ENCODE results near the gene VPS51. TPM values are rescaled to one million over a fixed set of nuclear protein-coding genes. Genes with fewer than 3 reads are reported as not detected.
A peak's percentile ranks its signal among the peaks of the same experiment; 100 is the strongest.

VPS51 gene
- total and polyA plus RNA-seq, 10 of the 15 experiments (the other 5 are each of a cell fraction or from before 2014, with no cell fraction given) = 1.5 to 279 (median 53.2) TPM

GRCh38 chr11:65083834-65084597 lies 12.0 kb upstream of the VPS51 start, which contains the start of the genes CDCA5 and ZFPL1 (continued):
- TF ChIP-seq ZBTB11 (CRISPR knock-in tag; IDR thresholded peaks at IDR 0.05) = peak; percentile 45; the same call in 1 of the 2 replicates

GRCh38 chr11:65084598-65085375 lies 11.2 kb upstream of the VPS51 start:
- 47% methylated on average over 23 of the region's 23 CpGs for WGBS (ENCODE audit: insufficient coverage, insufficient replicate concordance, low lambda C conversion rate, missing lambda C conversion rate)
- intact Hi-C loops (cut with micrococcal nuclease; ENCODE audit: unreplicated experiment) (loop anchor here (2.0 kb wide), 1 partner anchor 72 kb away; no protein-coding TSS in a partner anchor), in situ Hi-C loops (cut with MboI) (no loop called here)
- Histone ChIP-seq H3K4me2 (ENCODE audit: control insufficient read depth, insufficient read depth) (peak overlapping the region; percentile 68), H3K4me1 (ENCODE audit: control insufficient read depth, insufficient read depth, low read length) (peaks cover 18% of the 10 kb centered on the region), H3K9me3 (replicated peaks; ENCODE audit: control insufficient read depth, insufficient read depth, low read length) (no peaks in the 10 kb centered on the region), H2AFZ (ENCODE audit: control insufficient read depth, low read depth, low read length) (peak overlapping the region; percentile 82; the same call in 1 of the 2 replicates), H3K36me3 (ENCODE audit: control insufficient read depth in 2 of 2, insufficient read depth in 2 of 2, low read length in 1 of 2) (peaks cover 7 to 15% of the 10 kb centered on the region in 2 experiments), H3K79me2 (ENCODE audit: control insufficient read depth, insufficient read depth, low read length) (peaks cover 44% of the 10 kb centered on the region), H3K27me3 (replicated peaks in 1 of 2; ENCODE audit: control insufficient read depth in 2 of 2, insufficient read depth in 2 of 2, low read length in 1 of 2) (no peaks in the 10 kb centered on the region), H3K27ac (ENCODE audit: control insufficient read depth, insufficient read depth) (peak overlapping the region; percentile 84), H3K4me3 (peak overlapping the region; percentile 86), H3K9ac (ENCODE audit: control insufficient read depth, insufficient read depth, low read length) (peak overlapping the region; percentile 87), H4K20me1 (ENCODE audit: control insufficient read depth, insufficient read depth) (no peaks in the 10 kb centered on the region)
- ChIA-PET SMC1A (ENCODE audit: uncharacterized antibody, unreplicated experiment) (interaction anchor here (0.8 kb wide), 2 partner anchors 10 to 32 kb away, joined by 3 read pairs; partner anchors contain the start of gene ZNHIT2), POLR2A (no interaction called here), CTCF (interaction anchor here (0.8 to 1.5 kb wide), 6 partner anchors 14 to 245 kb away, joined by 3 to 5 read pairs (median 3); partner anchors contain the start of genes FAU, MRPL49 and TM7SF2), RAD21 (ENCODE audit: unreplicated experiment) (interaction anchor here (1.0 kb wide), 1 partner anchor 9 kb away, joined by 3 read pairs; no protein-coding TSS in a partner anchor)
- FAIRE-seq (no peak), ATAC-seq (peak; percentile 27), DNase-seq (ENCODE audit: low read depth, low spot score) (no peak)
- TF ChIP-seq POLR2AphosphoS5 (IDR thresholded peaks at IDR 0.05; ENCODE audit: low read length) = 0 out of 2 replicates have a peak, but pooled peaks have one; percentile 15
- TF ChIP-seq POLR2A (IDR thresholded peaks at IDR 0.05; ENCODE audit: low read depth, low read length) = peak; percentile 50; the same call in 1 of the 2 replicates
- TF ChIP-seq LARP7 (IDR thresholded peaks at IDR 0.05) = 0 out of 2 replicates have a peak, but pooled peaks have one; percentile 17
- no peak for TF ChIP-seq IRF4 (IDR thresholded peaks at IDR 0.05; ENCODE audit: low read depth, low read length)
- TF ChIP-seq ATF3 (IDR thresholded peaks at IDR 0.05; ENCODE audit: borderline replicate concordance, extremely low read depth, low read depth, low read length) = no peak
- 0 out of 2 replicates have a peak, but pooled peaks have one; percentile 30 for TF ChIP-seq NFYB (IDR thresholded peaks at IDR 0.05; ENCODE audit: insufficient read depth, low read depth, low read length)
- TSS peak; percentile 79 for BruUV-seq (replicated peaks)

Data from GM12878 (cell line).